ENCODE measurements around the gene TMEM270.
A peak's percentile ranks its signal among the peaks of the same experiment; 100 is the strongest.

The TMEM270 gene

GRCh38 chr7:73901823-73902597 is 41.1 kb downstream of the TMEM270 start:
- no peak for DNase-seq (ENCODE audit: low spot score)

GRCh38 chr7:73903321-73904218 is 42.6 kb downstream of the TMEM270 start:
- DNase-seq (ENCODE audit: low spot score), result no peak
- H3K27ac ChIP-seq, result peak overlapping the region; percentile 68 to 71
- H3K4me3 ChIP-seq, result no peak overlapping the region
- TF ChIP-seq CTCF (IDR thresholded peaks at IDR 0.05), result no peak

More at GRCh38 chr7:73901823-73902597, 41.1 kb downstream of the TMEM270 start:
- Histone ChIP-seq H3K4me3 (no peak overlapping the region), H3K27ac (peak overlapping the region; percentile 77 to 96)
- TF ChIP-seq CTCF (IDR thresholded peaks at IDR 0.05), result no peak

DNA sequence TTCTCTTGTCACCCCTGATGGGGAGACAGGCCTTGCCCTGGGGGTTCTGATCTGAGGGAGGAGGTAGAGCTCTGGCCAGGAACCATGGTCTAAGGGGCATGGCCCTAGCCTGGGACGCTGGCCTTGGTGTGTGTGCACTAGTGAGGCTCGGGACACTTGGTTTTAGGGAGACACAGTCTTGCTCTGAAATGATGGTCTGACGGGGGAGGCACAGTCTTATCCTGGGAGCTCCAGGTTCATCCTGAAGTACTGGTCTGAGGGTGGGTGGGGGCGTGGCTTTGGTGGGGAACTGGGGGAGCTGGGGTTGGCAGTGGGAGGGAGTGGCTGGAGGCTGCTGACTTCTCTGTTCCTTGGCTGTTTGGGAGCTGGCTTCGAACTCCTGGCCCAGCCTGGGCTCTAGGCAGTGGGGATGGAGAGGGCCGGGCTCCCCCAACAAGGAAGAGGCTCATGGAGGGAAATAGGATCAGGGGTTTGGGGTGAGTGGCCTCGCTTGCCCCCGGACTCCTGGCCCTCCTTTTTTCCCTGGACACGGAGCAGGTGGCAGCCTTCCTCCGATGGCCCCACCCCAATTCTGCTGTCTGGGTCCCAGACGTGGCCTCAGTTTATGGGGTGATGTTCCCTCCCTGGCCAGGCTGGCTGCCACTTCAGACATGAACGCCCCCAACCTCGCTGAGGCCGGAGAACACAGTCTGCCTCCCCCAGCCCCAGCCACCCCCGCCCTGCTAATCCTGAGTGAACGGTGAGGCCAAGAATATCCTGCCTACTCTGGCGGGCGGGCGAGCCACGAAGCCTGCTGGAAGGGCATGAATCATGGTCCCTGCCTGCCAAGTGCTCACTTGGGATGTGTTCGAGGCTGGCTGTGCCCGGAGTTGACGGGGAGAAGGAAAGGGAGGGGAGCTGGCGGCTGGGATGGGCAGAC is 43.5 kb downstream of the TMEM270 start:
- Histone ChIP-seq H3K4me3 (no peak overlapping the region), H3K27ac (peak overlapping the region; percentile 68 to 71)
- DNase-seq (ENCODE audit: low spot score), result peak; percentile 87
- TF ChIP-seq CTCF (IDR thresholded peaks at IDR 0.05), result no peak

GRCh38 chr7:73905360-73905759 is 44.4 kb downstream of the TMEM270 start:
- Histone ChIP-seq H3K27ac (peak overlapping the region; percentile 68 to 71), H3K4me3 (no peak overlapping the region)
- no peak for DNase-seq (ENCODE audit: low spot score)
- no peak for TF ChIP-seq CTCF (IDR thresholded peaks at IDR 0.05)

GRCh38 chr7:73906874-73907273 is 45.9 kb downstream of the TMEM270 start:
- TF ChIP-seq CTCF (IDR thresholded peaks at IDR 0.05), result no peak
- Histone ChIP-seq H3K4me3 (no peak overlapping the region), H3K27ac (no peak overlapping the region)
- DNase-seq (ENCODE audit: low spot score), result no peak

DNA sequence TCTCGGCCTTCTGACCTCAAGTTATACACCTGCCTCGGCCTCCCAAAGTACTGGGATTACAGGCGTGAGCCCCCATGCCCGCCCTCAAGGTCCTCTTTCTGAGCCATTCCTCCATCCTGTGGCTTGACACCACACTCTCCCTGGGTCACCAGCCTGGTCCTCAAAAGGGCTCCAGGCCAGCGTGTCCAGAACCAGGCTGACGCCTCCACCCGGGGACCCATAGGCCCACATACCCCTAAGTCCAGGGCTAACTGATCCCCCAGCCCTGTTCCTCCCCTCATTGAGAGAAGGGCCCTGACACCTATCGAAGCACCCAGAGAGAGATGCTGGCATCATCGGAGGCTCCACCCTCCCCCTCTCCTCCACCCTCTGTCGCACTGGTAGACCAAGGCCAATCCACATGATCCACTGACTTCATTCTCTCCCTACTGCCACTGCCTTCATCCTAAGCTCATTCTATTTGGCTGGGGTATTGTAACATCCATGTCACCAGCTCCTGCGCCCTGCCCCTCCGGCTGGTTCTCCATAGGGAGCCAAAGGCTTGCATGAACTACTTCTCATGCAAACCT is 46.7 kb downstream of the TMEM270 start:
- Histone ChIP-seq H3K27ac (no peak overlapping the region), H3K4me3 (no peak overlapping the region)
- no peak for TF ChIP-seq CTCF (IDR thresholded peaks at IDR 0.05)
- DNase-seq (ENCODE audit: low spot score), result no peak
